NCI-H2171 treated with DMSO at 0.1 percent for 48 hours (cell line): ENCODE measurements around the gene TMEM79.

Source experiments
- DNase-seq: peaks from one replicate; lab custom pipeline; 2025; lab: John Stamatoyannopoulos, UW

Gene TMEM79, protein sequence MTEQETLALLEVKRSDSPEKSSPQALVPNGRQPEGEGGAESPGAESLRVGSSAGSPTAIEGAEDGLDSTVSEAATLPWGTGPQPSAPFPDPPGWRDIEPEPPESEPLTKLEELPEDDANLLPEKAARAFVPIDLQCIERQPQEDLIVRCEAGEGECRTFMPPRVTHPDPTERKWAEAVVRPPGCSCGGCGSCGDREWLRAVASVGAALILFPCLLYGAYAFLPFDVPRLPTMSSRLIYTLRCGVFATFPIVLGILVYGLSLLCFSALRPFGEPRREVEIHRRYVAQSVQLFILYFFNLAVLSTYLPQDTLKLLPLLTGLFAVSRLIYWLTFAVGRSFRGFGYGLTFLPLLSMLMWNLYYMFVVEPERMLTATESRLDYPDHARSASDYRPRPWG

DNA sequence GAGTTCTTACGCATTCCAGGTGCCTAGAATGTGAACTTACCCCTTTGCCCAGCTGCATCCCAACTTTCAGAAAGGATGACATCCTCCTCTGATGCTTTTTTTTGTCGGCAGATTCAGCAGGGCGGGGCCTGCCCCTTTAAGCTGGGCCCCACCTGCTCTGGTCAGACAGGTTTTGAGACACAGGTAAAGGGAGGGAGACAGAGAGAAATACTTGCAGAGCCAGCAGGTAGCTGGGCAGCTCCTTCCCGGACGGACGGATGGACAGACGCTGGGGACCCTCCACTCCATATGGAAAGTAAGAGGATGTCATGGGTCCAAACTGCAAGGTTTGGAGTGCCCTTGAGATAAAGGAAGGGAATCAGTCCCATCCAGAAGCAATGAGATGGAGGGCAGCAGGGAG is at the start of gene TMEM79:
Gene TMEM79 (plus strand): TSS at position 214 of the 400 bp plus-strand sequence. CDS start 902 bp downstream, outside the sequence.
- no peak for DNase-seq

- peak; percentile 17 for DNase-seq
Observed at GRCh38 chr1:156236164-156236563, 48.0 kb upstream of the TMEM79 start.

- no peak for DNase-seq
Observed at GRCh38 chr1:156238248-156238647, 45.9 kb upstream of the TMEM79 start.

DNA sequence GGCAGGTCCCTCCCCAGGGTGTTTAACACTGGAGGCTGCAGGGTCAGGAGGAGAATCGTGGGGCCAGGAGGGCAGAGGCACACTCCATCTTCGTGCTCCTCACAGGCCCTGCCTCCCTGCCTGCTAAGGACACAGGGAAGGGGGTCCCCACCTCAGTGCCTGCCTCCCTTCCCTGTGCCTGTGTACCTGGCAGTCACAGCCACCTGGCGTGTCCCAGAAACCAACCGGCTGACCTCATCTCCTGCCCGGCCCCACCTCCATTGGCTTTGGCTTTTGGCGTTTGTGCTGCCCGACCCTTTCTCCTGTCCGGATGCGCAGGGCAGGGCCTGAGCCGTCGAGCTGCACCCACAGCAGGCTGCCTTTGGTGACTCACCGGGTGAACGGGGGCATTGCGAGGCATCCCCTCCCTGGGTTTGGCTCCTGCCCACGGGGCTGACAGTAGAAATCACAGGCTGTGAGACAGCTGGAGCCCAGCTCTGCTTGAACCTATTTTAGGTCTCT is 42.8 kb upstream of the TMEM79 start:
- no peak for DNase-seq

DNA sequence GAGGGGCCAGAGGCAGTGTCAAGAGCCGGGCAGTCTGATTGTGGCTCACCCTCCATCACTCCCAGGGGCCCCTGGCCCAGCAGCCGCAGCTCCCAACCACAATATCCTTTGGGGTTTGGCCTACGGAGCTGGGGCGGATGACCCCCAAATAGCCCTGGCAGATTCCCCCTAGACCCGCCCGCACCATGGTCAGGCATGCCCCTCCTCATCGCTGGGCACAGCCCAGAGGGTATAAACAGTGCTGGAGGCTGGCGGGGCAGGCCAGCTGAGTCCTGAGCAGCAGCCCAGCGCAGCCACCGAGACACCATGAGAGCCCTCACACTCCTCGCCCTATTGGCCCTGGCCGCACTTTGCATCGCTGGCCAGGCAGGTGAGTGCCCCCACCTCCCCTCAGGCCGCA is 42.2 kb upstream of the TMEM79 start, which contains the start of gene BGLAP:
Gene BGLAP (plus strand): TSS at position 259 of the 400 bp plus-strand sequence. CDS start 48 bp downstream, at position 307.
- no peak for DNase-seq

DNA sequence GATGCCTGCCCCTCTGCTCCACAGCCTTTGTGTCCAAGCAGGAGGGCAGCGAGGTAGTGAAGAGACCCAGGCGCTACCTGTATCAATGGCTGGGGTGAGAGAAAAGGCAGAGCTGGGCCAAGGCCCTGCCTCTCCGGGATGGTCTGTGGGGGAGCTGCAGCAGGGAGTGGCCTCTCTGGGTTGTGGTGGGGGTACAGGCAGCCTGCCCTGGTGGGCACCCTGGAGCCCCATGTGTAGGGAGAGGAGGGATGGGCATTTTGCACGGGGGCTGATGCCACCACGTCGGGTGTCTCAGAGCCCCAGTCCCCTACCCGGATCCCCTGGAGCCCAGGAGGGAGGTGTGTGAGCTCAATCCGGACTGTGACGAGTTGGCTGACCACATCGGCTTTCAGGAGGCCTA is 41.4 kb upstream of the TMEM79 start:
- DNase-seq: no peak

DNA sequence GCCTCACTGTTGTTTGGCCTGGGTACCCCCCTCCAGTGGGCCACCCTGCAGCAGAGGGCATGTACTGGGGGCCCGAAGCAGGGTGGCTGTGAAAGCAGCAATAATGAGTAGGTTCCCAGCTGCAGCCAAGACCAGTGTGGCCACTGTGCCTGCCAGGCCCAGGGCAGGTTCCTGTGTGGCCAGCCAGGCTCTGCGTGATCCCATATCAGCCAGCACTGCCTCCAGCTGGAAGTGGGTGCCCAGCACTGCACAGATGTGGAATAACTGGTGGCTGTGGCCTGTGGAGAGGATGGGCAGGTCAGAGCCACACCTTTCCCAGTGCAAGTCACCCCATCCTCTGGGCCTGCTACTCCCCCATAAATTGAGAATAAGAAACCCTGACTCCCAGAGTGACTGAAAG is 40.0 kb upstream of the TMEM79 start:
- no peak for DNase-seq

GRCh38 chr1:156244712-156245111 is 39.4 kb upstream of the TMEM79 start:
- no peak for DNase-seq

DNA sequence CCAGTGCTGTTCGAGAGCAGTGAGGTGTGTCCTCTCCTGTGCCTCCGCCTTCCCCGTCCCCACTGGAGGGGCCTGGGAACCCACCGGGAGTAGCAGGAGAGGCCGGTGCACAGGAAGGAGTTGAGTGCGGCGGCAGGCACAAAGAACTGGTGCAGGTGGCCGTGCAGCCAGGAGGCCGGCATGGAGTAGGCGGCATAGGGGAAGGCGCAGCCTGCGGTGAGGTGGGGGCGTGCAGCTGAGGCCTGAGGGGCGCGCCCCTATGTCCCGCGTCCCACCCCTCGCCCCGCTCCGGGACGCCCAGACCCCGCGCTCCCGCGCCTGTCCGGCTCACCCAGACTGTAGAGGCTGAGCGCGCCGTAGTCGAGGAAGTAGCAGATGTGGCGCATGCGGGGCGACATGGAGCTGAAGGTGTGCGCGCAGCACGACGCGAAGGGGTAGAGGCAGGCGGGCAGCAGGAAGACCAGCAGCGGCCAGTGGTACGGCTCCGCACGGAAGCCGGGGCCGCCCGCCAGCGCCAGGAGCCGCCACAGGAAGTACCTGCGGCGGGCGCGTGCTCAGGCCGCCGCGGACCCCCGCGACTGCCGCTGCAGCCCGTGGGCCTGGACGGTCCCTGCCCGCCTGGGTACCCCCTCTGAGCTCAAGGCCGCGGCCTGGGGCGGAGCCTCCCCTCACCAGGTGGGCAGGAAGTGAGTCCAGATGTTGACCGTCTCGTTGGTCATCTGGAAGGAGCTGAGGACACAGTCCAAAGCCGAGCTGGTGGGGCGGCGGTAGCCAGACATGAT is 38.5 kb upstream of the TMEM79 start:
- DNase-seq: peak; percentile 14

- no peak for DNase-seq
Observed at GRCh38 chr1:156246241-156246780, 37.8 kb upstream of the TMEM79 start.

DNA sequence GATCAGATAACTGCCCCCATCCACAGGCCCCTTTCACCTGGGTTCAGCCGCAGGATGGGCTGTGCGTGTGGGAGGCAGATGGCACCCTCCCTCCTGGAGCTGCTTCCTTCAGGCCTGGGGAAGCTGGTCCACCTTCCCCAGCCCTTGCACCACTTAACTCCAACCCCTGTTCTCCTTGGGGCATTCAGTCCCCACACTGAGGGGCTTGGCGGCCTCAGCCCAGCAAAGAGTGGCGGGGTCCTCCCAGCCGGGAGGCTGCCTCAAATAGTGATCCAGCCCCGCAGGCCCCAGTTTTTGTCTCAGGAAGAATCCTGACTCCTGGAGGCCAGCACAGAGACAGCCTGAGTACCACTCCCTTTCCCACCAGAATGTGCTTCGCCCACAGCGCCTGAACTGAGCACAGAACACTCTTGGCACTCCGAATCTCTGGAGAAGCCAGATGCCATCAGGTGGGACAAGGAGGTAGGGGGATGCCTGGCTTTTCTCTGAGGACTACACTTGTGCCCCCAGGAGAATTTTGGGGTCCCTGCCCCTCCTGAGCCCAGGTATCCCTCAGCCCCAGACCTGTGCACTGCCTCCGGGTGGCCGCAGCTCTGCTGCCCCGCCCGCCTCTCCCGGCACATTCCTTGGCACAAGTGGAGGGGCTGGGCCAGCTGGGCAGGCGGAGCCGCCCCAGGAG is 37.2 kb upstream of the TMEM79 start:
- peak; percentile 15 for DNase-seq

DNA sequence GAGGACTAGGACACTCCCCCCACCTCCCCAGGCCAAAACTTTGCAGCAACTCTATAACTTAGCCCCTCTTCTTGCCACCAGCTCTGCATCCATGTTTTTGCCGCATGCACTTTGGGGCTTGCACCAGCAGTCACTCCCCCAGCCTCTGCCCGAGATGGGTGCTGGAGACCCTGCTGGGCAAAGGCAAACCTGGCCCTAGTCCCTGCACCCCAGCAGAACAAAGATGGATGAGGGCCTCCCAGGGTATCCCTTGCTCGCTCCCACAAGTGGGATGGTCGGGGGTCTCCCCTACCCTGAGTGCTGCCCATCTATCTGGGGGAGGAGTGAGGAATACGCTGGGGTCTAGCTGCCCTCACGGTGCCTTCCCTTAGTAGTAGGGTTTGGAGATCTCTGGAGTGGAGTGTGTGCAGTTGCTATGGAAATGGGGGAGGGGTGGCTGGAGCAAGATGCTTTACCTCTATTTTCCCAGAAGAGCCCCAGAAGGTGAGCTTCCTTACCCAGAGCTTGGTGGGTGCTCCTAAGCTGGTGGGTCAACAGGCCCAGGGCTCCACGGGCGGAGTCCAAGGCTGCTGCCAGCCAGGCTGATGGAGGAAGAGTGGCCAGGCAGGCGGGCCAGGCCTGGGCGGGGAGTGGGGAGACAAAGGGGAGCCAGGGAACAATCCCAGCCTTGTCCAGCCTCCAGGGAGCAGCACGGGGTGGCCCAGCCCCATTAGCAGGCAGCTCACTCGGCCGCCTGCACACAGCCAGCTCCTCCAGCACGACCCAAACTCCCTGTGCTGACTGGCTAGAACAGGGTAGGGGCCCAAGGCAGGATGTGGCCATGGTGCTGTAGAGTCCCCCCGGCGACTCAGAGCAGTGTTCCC is 36.4 kb upstream of the TMEM79 start, which contains the start of gene PAQR6:
Gene PAQR6 (minus strand): TSS at position 597 of the 863 bp plus-strand sequence. CDS start 1,325 bp downstream, outside the sequence.
- no peak for DNase-seq

- DNase-seq: no peak
Observed at GRCh38 chr1:156248323-156248683, 35.8 kb upstream of the TMEM79 start.

DNA sequence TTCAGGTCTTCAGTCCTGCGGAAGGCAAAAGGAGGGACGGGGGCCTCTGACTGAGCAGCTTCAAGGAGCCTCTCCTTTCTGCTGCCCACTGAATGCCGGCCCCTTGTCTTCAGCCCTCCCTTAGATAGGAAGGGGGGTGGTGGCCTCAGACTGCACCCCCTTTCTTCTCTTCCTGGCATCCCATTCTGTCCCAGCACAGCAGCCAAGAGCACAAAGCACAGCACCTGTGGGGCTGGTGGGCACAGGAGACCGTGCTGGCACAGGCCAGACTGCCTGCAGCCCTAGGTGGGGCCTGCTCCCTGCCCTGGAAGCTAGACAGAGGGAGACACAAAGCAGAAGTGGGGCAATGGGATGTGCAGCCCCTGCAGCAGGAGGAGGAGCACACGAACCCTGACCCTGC is 34.5 kb upstream of the TMEM79 start:
- DNase-seq: no peak

DNA sequence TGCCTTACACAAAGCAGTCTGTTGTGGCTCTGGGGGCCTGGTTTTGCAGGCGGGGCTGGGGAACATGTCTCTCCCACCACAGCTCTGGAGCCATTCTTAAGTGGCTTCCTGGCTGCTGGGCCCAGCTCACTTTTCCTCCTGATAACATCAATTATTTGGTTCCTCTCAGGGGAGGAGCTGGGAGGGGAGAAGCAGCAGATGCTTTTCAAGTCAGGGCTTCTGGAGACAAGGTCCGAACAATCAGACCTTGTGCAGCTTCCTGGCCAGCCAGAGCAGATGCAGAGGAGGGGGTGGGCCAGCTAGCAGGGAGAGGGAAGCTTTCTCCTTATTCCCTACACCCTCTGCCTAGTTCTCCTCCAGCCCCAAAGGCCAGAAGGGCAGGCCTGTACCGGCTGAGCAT is 32.6 kb upstream of the TMEM79 start:
- DNase-seq: peak; percentile 53

DNA sequence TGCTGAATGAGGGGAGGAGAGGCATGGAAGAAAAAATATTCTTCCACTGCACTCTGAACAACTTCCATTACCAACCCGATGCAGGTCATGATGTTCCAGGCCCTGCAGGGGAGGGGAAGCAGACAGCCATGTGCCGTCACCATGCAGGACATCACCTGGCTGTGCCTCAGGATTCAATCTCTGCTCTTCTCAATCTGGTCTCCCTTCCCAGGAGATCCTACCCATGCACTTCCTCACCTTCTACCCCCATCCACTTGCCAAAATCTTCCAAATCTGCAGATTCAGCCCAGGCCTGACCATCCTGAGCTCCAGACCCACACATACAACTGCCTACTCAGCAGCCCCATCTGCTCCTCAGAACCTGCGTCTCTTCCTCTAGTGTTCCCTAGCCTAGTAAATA is 30.5 kb upstream of the TMEM79 start:
- no peak for DNase-seq

GRCh38 chr1:156257711-156258110 is 26.4 kb upstream of the TMEM79 start:
- no peak for DNase-seq

DNA sequence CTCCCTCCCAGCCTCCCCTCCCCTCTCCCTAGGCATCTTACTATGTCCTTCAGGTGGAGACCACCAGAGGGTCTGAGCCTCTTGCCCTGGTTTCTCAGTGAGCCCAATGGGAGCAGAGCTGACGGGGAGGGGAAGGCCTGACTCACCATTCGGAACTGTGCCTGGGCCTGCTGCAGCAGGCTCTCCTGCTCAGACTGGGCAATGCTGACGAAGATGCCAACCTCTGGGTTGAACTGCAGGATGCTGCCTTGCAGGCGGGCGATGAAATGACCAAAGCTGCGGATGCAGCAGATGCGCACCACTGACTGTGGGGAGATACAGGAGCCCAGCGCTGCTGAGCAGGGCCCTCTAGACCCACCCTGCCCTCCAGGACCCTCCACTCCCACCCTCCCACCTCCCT is 25.3 kb upstream of the TMEM79 start:
- DNase-seq: no peak

GRCh38 chr1:156259805-156260204 is 24.3 kb upstream of the TMEM79 start:
- DNase-seq: no peak

GRCh38 chr1:156260896-156261295 is 23.2 kb upstream of the TMEM79 start:
- DNase-seq: no peak
